Activated CD4-positive, alpha-beta memory T cell treated with anti-CD3 and anti-CD28 coated beads for 36 hours (primary cell): ENCODE data around the gene SERPINA5. TPM values are rescaled to one million over a fixed set of nuclear protein-coding genes. Genes with fewer than 3 reads are reported as not detected.

Experiments
- CTCF ChIA-PET: fragments of 350-600 bp; sonication (Branson Sonifier 250); formaldehyde crosslinking; loops from one replicate; lab custom pipeline; 2021; ENCODE audit warnings: antibody characterized with exemption, inconsistent platforms; lab: Charles Lee
- POLR2A ChIA-PET: fragments of 350-600 bp; sonication (Branson Sonifier 250); formaldehyde crosslinking; loops from one replicate; lab custom pipeline; 2021; ENCODE audit warnings: antibody characterized with exemption; lab: Charles Lee
- DNase-seq: peaks from one replicate; pipeline ENCODE4 v3.0.0-alpha.2; 2020
- H3K27ac Mint-ChIP-seq: one replicate; pipeline ENCODE4 v1.8.0; 2021; ENCODE audit warnings: mixed read lengths
- H3K27me3 Mint-ChIP-seq: one replicate; pipeline ENCODE4 v1.8.0; 2021; ENCODE audit warnings: mixed read lengths
- H3K36me3 Mint-ChIP-seq: one replicate; pipeline ENCODE4 v1.8.0; 2021; ENCODE audit warnings: mixed read lengths
- H3K4me1 Mint-ChIP-seq: one replicate; pipeline ENCODE4 v1.8.0; 2021; ENCODE audit warnings: low read depth, mixed read lengths
- H3K4me3 Mint-ChIP-seq: one replicate; pipeline ENCODE4 v1.8.0; 2021; ENCODE audit warnings: mild to moderate bottlenecking, mixed read lengths
- H3K9me3 Mint-ChIP-seq: one replicate; pipeline ENCODE4 v1.8.0; 2021; ENCODE audit warnings: mixed read lengths
- intact Hi-C: fragments of 100-400 bp; cut with micrococcal nuclease; formaldehyde crosslinking; loops from one replicate; pipeline ENCODE4 v1.15.1; 2023
- total RNA-seq, 2 experiments: library from RNA; stranded (reverse); gene quantifications; one replicate each; pipeline ENCODE4 v1.2.3, GENCODE V29; 2021

The SERPINA5 gene, protein sequence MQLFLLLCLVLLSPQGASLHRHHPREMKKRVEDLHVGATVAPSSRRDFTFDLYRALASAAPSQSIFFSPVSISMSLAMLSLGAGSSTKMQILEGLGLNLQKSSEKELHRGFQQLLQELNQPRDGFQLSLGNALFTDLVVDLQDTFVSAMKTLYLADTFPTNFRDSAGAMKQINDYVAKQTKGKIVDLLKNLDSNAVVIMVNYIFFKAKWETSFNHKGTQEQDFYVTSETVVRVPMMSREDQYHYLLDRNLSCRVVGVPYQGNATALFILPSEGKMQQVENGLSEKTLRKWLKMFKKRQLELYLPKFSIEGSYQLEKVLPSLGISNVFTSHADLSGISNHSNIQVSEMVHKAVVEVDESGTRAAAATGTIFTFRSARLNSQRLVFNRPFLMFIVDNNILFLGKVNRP
- not detected for total RNA-seq

DNA sequence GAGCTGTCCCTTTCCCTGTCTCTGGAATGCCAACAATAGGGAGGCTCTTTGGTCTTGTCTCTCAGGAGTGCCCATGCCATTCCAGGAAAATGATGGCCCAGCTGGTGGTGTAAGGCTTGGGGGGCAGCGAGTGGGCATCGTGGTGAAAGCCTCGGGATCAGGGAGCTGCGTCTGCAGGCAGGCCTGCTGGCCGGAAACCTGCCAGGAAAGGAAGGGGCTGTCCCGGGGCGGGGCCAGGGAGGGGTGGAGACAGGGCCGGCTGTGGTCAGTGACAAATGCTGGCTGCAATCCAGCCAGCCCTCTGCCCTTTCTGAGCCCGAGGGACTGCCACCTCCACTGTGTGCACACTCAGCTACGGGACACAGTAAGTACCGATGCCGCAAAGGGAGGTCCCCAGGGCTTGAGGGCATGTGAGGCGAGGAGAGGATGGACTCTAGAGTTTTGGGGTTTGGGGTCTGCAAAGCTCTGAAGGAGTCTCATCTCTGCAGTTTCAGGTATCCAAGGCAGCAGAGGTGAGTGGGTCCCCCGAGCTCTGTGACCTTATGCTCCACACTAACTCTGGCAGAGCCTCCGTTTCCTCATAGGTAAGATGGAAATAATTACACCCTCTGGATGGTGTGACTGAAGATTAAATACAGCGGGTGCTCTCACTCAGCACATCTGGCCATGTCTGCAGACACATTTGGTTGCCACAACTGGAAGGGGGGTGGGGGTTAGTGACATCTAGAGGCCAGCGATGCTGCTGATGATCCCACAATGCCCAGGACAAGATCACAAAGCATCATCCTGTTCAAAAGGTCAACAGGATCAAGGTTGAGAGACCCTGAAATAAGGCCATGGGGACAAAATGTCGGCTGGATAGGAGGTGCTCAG, at the start of gene SERPINA5:
Gene SERPINA5, plus strand, starts transcription at position 300 of the 873 bp plus-strand sequence. CDS start 5,937 bp downstream, outside the sequence.
- ChIA-PET CTCF (interaction anchor here (1.3 kb wide), 1 partner anchor 33 kb away, joined by 3 read pairs; no protein-coding TSS in a partner anchor), POLR2A (no interaction called here)
- Mint-ChIP-seq H3K4me1 (no peaks in the 10 kb centered on the region), H3K27ac (no peak within 1 kb of the TSS), H3K27me3 (no peaks in the 10 kb centered on the region), H3K36me3 (no peaks in the 10 kb centered on the region), H3K9me3 (no peaks in the 10 kb centered on the region), H3K4me3 (no peak within 1 kb of the TSS)
- intact Hi-C loops, result no loop called here
- DNase-seq, result no peak

DNA sequence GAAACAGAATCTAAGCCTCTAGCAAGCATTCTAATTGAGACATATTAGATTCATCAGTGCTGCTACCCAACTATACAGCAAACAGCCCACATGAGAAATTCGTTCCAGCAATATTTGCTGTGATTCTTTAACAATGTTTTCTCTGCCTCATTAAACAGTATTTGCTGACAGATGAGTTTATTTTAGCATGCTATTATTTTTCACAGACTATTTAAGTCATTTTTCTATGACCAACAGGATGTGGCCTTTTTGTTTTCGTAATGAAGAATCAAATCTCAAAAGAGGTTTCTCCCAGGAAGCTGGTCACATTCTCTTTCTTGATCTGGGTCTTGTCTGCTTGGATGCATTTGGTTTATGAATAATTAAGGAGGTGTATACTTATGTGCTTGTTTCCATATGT, 48.8 kb upstream of the SERPINA5 start:
- Mint-ChIP-seq H3K36me3 (no peaks in the 10 kb centered on the region), H3K4me1 (no peaks in the 10 kb centered on the region), H3K27ac (no peak overlapping the region), H3K27me3 (peaks cover 16% of the 10 kb centered on the region), H3K9me3 (no peaks in the 10 kb centered on the region), H3K4me3 (no peak overlapping the region)
- intact Hi-C loops, result no loop called here
- ChIA-PET POLR2A (no interaction called here), CTCF (interaction anchor here (0.6 to 1.2 kb wide), 2 partner anchors 14 to 46 kb away, joined by 3 read pairs; no protein-coding TSS in a partner anchor)
- no peak for DNase-seq

DNA sequence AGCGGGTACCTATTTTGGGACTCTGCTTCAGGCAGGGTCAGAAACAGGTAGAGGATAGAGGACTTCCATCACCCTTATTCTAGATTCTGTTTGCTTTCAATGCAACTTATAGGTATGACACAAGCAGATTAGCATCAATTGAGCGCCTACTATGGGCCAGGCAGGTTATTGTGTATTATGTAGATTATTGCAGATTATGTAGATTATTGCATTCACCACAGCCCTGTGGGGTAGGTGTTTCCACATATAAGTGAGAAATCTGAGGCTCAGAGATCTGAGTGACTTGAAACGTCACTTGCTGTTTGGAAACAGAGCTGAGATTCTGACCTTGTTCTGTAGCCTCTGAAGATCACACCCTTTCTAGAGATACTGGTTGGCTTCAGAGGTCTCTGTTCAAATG, 45.7 kb upstream of the SERPINA5 start:
- no peaks in the 10 kb centered on the region for H3K36me3 Mint-ChIP-seq

DNA sequence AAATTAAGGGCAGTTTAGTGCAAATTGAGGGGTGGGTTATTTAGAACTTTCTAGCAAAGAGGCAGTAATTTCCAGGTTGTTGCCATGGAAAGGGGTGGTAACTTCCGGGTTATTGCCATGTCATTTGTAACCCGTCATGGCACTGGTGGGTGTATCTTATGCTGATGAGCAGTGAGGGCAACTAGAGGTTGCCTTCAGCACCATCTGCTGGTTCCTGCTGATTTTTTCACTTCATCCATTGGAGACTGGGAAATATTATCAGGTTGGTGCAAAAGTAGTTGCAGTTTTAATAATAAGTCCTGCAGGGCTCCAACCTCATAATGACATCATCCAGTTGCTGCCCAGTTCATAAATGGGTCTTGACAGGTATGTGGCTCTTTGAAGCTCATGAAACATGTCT, 44.4 kb upstream of the SERPINA5 start:
- intact Hi-C loops, result no loop called here

More for the DNA sequence above, 45.7 kb upstream of the SERPINA5 start:
- no peaks in the 10 kb centered on the region for H3K4me1 Mint-ChIP-seq
- ChIA-PET POLR2A (no interaction called here), CTCF (interaction anchor here (2.6 kb wide), 1 partner anchor 14 kb away, joined by 7 read pairs; no protein-coding TSS in a partner anchor)
- no peaks in the 10 kb centered on the region for H3K9me3 Mint-ChIP-seq
- intact Hi-C loops, result no loop called here
- H3K4me3 Mint-ChIP-seq, result no peak overlapping the region
- peaks cover 22% of the 10 kb centered on the region for H3K27me3 Mint-ChIP-seq
- DNase-seq, result no peak
- no peak overlapping the region for H3K27ac Mint-ChIP-seq

DNA sequence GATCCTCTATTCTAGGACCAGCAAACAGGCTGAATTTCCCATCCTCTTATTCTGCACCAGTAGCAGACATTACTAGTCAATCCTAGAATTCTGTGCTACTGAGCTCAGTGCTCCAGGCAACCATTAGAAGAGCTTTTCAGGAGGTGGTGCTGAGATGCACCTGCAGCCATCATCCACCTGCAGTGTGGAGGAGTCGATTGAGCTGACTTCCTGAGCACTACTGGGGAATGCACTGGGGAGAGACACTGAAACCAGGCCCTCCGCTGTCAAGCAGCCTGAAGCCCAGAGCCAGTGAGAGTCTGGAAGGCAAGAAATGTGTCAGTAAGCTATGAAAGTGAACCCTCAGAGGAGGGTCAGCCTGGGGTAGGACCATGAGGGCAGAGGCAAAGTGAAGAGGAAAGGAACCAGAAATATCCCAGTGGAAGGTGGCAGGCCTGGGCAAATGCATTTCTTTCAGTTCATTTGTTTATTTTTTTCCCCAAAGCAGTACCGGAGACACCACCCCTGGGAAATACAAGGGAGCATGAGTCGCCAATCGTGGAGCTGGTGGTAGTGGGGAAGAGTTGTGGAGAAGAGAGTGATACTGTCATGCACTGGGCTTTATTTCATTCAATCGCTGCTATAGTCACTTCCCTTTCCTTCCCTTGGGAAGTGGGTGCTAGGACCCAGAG, 43.0 kb upstream of the SERPINA5 start:
- no peak for DNase-seq
- ChIA-PET POLR2A (no interaction called here), CTCF (interaction anchor here (2.0 kb wide), 1 partner anchor 11 kb away, joined by 11 read pairs; no protein-coding TSS in a partner anchor)
- Mint-ChIP-seq H3K4me3 (no peak overlapping the region), H3K4me1 (no peaks in the 10 kb centered on the region), H3K27ac (no peak overlapping the region), H3K27me3 (peaks cover 22% of the 10 kb centered on the region), H3K9me3 (no peaks in the 10 kb centered on the region), H3K36me3 (no peaks in the 10 kb centered on the region)
- intact Hi-C loops, result no loop called here

More for the DNA sequence above, 44.4 kb upstream of the SERPINA5 start:
- Mint-ChIP-seq H3K4me1 (no peaks in the 10 kb centered on the region), H3K36me3 (no peaks in the 10 kb centered on the region), H3K27me3 (peaks cover 20% of the 10 kb centered on the region), H3K4me3 (no peak overlapping the region), H3K27ac (no peak overlapping the region), H3K9me3 (no peaks in the 10 kb centered on the region)
- no peak for DNase-seq
- POLR2A ChIA-PET, result no interaction called here
- CTCF ChIA-PET, result no interaction called here

DNA sequence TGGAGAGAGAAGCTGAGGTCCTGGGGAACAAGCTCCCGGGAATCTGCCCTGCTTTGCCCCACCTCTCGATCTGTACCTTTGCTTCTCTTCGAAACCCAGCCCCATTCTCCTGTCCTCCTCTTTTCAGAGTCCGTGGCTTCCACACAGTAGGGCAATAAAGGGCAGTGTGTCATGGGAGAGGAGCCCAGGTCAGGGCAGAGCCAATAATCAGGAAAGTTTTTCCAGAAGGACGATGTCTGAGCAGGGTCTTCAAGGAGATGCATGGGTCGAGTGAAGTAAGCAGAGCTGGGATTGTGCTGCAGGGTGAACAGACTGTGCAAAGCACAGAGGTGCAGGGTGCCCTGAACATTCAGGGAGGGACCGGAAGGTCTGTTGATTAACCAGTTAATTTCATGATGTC, 42.0 kb upstream of the SERPINA5 start:
- H3K4me1 Mint-ChIP-seq, result no peaks in the 10 kb centered on the region
- ChIA-PET POLR2A (no interaction called here), CTCF (interaction anchor here (0.8 to 2.0 kb wide), 2 partner anchors 10 kb away, joined by 3 to 11 read pairs; no protein-coding TSS in a partner anchor)
- no peaks in the 10 kb centered on the region for H3K36me3 Mint-ChIP-seq
- no peak overlapping the region for H3K27ac Mint-ChIP-seq
- no peaks in the 10 kb centered on the region for H3K9me3 Mint-ChIP-seq
- H3K4me3 Mint-ChIP-seq, result no peak overlapping the region
- intact Hi-C loops, result no loop called here
- H3K27me3 Mint-ChIP-seq, result peaks cover 16% of the 10 kb centered on the region
- DNase-seq, result no peak

DNA sequence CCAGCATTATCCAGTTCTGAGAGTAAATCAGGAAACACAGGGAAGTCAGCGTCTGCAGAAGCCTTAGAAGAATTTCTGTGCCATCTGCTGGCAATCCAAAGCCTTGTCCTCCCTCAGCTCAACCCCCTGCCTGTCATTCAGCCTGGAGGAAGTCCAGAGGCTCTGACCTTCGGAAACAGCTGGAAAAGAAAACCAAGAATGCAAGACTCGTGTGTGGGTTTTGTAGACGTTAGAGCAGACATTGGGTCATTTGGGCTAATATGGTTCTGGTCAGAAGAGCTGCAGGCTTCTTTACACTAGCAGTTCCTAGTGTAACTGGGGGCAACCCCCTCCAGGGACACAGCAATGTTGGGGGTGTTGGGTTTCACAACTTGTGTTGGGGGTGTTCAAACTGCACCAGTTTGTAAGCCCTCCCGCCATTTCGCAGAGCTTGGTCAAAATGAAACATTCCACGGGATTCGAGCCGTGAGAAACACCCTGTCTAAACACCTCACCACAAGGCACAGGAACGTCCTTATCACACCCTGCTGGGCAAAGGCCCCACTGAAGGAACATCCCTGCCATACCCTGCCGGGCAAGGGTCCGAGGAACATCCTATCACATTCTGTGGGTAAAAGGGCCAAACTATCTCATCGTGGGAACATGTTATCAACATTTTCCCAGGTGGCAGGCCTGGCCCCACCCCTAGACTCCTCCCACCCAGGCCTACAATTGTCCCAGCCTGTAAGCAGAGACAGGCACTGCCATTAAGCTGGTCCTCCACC, 41.0 kb upstream of the SERPINA5 start:
- ChIA-PET POLR2A (interaction anchor here (0.6 kb wide), 1 partner anchor 882 kb away, joined by 4 read pairs; no protein-coding TSS in a partner anchor), CTCF (interaction anchor here (0.8 to 1.2 kb wide), 2 partner anchors 9 kb away, joined by 3 read pairs; no protein-coding TSS in a partner anchor)
- no peaks in the 10 kb centered on the region for H3K4me1 Mint-ChIP-seq
- H3K27me3 Mint-ChIP-seq, result peaks cover 16% of the 10 kb centered on the region
- no peak overlapping the region for H3K27ac Mint-ChIP-seq
- no peak overlapping the region for H3K4me3 Mint-ChIP-seq
- intact Hi-C loops, result no loop called here
- H3K36me3 Mint-ChIP-seq, result no peaks in the 10 kb centered on the region
- no peaks in the 10 kb centered on the region for H3K9me3 Mint-ChIP-seq
- no peak for DNase-seq

DNA sequence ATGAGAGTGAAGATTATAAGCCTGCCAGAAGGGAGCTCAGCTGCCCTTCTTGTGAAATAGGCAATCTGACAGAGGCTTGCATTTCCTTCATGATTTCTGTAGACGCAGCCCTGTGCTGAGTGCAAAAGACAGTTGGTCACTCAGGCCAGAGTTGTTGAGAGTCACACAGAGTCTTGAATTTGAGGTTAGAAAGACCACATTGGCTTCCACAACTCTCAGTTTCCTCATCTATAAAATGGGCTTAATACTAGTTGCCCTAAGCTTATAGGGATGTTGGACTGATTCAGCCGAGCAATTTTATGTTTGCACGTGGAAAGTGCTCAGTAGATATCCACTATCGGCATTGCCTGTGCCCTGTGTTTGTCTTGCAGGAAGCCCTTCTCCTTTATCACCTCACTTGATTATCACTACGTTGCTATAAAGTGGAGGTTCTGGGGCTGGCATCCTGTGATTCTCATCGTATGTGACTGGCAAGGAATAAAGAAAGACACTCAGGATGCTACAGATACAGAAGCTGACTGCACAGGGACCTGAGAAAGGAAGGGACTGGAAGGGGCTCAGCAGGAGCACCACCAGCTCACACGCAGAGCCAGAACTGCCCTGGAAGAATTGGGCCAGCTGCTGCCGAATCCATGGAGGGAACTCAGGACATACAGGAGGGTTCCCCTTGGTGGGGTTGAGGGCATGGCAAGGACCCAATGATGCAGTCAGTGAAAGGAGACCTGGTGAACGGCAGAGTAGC, 39.8 kb upstream of the SERPINA5 start:
- CTCF ChIA-PET, result interaction anchor here (0.6 to 1.2 kb wide), 2 partner anchors 8 to 109 kb away, joined by 3 read pairs; no protein-coding TSS in a partner anchor
- no peak overlapping the region for H3K4me3 Mint-ChIP-seq
- no peak overlapping the region for H3K27ac Mint-ChIP-seq

DNA sequence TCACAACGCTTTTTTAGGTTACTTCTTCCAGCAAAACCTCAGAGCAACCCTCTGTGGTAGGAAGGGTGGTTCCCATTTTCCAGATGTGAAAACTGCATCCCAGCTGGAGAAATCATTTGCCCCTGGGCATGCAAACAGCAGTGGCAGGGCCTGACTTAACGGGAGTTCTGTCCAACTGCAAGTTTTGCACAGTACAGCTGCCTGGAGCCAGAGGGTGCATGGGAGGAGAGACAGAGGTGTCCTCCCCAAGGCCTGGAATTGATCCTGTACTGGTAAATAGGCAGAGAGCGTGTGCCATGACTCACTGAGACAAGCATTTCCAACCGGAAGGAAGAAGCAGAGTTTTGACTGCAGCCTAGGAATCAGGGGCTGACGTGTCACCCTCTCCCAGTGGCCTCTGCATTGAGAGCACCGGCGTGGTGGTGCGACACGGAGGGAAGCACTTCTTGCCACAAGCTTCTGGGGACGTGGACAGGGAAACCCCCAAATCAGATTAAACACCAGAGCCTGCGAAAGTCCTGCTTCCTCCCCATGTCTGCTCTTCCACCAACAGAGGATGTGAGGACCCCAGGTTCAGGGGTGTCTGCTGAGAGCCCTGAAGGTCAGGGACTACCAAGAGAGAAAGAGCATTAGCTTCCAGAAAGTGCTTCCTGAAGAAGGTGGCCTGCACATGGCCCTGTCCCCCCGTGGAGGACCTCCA, 39.0 kb upstream of the SERPINA5 start:
- ChIA-PET CTCF (interaction anchor here (1.2 kb wide), 1 partner anchor 56 kb away, joined by 5 read pairs; no protein-coding TSS in a partner anchor), POLR2A (no interaction called here)
- no peaks in the 10 kb centered on the region for H3K36me3 Mint-ChIP-seq
- H3K9me3 Mint-ChIP-seq, result peaks cover 2% of the 10 kb centered on the region
- no peak overlapping the region for H3K27ac Mint-ChIP-seq
- intact Hi-C loops, result no loop called here
- DNase-seq, result no peak
- H3K4me1 Mint-ChIP-seq, result no peaks in the 10 kb centered on the region
- no peak overlapping the region for H3K4me3 Mint-ChIP-seq
- H3K27me3 Mint-ChIP-seq, result peaks cover 20% of the 10 kb centered on the region

More for the DNA sequence above, 39.8 kb upstream of the SERPINA5 start:
- DNase-seq, result no peak
- no peaks in the 10 kb centered on the region for H3K36me3 Mint-ChIP-seq
- intact Hi-C loops, result no loop called here
- POLR2A ChIA-PET, result no interaction called here
- no peaks in the 10 kb centered on the region for H3K9me3 Mint-ChIP-seq
- H3K4me1 Mint-ChIP-seq, result no peaks in the 10 kb centered on the region
- peaks cover 20% of the 10 kb centered on the region for H3K27me3 Mint-ChIP-seq

DNA sequence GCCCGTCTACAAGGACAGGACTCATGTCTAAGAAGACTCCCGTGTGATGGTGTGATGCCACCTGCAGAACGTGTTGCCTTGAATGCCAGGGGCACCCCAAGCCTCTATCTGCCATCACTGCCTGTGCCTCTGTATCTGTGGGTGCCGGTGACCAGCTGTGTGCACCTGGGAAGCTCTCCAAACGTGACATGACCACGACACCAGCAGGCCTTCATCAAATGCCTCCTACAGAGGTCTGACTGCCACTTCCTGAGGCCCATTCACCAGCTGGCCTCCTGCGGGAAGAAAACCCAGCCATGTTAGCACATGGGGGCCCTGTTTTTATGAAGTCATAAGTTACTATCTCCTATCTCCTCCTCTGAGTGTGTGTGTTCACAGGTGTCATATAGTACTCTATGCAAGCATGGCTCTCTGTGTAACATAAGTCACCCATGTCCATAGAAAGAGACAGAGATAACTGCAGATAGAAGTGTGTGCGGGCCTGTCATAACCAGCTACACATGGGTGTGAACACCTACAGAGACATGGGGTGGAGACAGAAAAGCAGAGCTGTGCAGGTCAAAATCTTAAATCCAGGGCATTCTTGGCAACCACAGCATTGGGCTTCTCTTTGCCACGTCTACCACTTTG, 38.3 kb upstream of the SERPINA5 start:
- POLR2A ChIA-PET, result no interaction called here
- H3K27me3 Mint-ChIP-seq, result peaks cover 19% of the 10 kb centered on the region
- H3K27ac Mint-ChIP-seq, result no peak overlapping the region
- H3K4me3 Mint-ChIP-seq, result no peak overlapping the region
- H3K9me3 Mint-ChIP-seq, result peaks cover 2% of the 10 kb centered on the region
- DNase-seq, result no peak
- intact Hi-C loops, result no loop called here
- H3K4me1 Mint-ChIP-seq, result no peaks in the 10 kb centered on the region
- CTCF ChIA-PET, result interaction anchor here (1.2 kb wide), 1 partner anchor 56 kb away, joined by 5 read pairs; no protein-coding TSS in a partner anchor
- no peaks in the 10 kb centered on the region for H3K36me3 Mint-ChIP-seq
